Left hindlimb (tissue), 1 donor: Measurements from ENCODE around the gene PHF21A.
"Not testable (repeated sequence)": the region's sequence is repeated elsewhere in the genome, so short reads cannot be mapped to it uniquely, and the experiment has no call there.

ENCODE experiments used
- DNase-seq: peaks from one replicate; pipeline ENCODE4 v3.0.0-alpha.2; 2018

PHF21A gene

GRCh38 chr11:45900175-45900800 lies 221.0 kb downstream of the PHF21A start:
- DNase-seq: not testable (repeated sequence)

GRCh38 chr11:45899448-45900174 lies 221.6 kb downstream of the PHF21A start:
- peak; percentile 93 for DNase-seq

- no peak for DNase-seq
Observed at GRCh38 chr11:45899086-45899447, 222.2 kb downstream of the PHF21A start.

DNA sequence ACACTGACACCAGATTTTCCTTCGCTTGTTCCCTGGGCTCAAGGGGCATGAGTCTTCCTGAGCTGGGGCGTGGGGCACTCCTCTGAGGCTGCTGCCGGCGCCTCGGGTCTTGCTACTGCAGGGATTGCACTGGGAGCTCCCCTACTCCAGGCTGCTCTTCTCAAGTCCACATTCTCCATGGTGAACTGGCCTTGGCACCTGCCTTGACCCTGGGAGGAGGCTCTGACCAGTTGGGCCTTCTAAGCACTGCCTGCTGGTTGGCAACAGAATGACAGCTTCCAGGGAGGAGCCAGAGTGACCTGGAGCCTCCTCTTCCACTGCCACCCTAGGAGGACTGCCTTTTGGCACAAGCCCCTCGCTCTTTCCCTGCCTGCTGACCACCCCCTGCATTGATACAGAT lies 223.7 kb downstream of the PHF21A start:
- DNase-seq: no peak

- peak; percentile 75 for DNase-seq
Observed at GRCh38 chr11:45896422-45896984, 224.8 kb downstream of the PHF21A start.

DNA sequence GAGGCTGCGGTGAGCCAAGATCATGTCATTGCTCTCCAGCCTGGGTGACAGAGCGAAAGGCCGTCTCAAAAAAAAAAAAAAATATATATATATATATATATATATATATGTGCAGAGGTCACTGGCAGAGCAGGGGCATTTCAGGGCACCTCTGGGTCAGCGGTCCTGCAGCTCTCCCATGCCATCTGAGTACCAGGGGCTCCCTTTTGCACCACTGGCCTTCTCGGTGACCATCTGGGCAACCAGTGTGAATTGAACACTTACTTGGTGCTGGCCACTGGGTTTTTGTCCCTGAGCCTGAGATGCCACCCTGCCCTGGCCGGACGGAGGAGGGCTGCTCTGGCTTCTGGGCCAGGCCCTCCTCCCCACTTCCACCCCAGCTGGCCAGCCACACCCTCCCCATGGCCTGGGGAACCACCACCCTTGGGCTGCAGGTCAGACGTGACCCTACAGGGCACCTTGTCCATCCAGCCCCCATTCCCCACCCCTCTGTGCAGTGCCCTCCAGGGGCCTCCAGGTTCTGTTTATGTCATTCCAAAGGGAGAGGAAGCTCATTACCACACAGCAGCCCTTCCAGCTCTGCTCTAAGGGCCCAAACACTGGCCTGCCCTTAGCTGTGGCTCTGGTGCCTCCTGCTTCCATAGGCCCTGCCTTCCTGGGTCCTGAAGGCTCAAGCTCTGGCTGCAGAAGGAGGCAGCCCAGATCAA lies 225.5 kb downstream of the PHF21A start:
- no peak for DNase-seq

DNA sequence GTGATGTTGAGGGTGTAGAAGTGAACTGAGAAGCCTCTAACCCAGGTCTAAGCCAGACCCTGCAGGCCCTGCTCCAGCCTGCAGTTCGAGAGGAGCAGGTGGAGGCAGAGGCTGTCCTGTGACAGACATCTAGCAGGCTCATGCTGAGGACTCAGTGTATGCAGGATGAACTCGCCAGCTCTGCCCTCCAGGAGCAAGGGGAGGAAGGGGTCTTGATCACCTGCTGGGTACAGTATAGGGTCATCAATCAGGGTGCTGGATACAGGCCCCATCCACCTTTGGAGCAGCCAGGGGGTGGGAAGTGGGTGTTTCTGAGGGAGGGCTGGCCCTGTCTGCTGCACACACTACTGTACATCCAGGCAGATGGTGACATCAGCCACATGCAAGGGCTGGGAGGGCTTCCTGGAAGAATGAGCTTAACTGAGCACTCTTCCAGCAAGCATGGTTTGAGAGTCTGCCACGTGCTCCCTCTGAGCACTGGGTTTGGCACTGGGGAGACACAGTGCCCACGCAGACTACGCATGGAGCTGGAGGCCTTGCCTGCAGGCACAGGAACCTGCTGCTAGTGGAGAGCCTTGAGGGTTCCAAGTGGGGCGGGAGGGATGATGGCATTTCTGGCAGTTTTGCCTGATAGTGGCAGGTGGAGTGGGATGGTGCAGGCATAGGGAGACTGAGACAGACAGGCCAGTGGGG lies 226.6 kb downstream of the PHF21A start:
- no peak for DNase-seq

- no peak for DNase-seq
Observed at GRCh38 chr11:45892856-45893255, 228.4 kb downstream of the PHF21A start.

DNA sequence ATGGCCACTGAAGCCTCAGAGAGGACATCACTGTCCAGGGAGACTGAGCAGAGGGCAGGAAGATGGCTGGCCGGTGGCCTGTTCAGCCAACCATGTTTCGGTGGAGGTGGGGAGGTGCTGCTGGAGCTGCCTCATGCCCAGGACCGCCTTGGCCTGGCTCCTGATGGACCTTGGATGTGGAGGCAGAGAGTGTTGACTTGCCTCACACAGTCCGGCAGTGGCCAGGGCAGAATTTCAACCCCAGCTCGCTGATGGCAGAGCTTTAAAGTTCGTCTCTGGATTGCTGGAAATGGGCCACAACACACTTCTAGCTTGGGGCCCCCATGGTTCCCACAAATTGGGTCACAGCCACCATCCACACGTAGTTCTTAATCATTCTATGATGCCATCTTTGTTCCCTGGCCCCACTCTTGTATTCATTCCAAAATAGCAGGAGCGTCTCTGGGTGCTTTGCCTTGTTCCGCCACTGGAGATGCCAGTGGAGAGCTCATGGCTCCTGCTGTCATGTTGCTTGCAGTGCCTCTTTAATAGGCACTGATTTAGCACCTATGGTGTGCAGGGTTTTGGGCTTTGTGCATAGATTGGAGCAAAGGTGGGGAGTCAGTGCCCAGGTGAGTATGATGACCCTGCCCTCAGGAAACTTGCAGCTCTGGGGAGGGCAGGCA lies 230.2 kb downstream of the PHF21A start:
- DNase-seq: no peak

DNA sequence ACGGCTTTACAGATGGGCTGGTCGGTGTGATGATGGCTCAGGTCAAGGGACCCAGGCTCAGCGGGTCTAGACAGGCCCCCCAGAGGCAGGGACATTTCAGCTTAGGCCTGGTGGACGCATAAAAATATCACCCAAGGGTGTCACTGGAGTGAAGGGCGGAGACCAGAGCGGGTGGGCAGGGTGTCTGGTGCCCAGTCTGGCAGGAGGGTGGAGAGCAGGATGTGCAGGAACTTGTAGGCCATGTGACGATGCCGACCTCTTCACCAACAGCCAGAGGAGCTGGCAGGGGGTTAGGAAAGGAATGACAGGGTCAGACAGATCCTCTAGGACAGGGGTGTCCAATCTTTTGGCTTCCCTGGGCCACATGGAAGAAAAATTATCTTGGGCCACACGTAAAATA lies 231.3 kb downstream of the PHF21A start:
- DNase-seq: no peak

DNA sequence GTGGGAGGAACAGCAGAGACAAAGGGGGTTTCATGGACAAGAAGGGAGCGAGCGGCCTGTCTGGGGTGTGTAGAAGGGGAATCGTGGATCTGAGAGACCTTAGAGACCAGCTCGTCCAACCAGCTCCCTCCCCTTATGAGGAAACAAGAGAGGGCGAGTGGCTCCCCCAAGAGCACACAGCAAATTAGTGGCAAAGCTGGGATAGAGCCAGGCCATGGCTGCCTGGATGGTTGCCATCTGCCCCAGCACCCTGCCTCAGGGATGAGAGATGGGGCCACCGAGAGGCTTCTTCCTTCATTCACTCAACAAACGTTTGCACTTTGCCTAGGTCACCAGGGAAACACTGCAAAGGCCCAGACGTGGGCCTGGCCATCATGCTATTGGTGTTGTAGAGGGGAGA lies 231.7 kb downstream of the PHF21A start:
- no peak for DNase-seq

GRCh38 chr11:45887587-45887986 lies 233.7 kb downstream of the PHF21A start:
- no peak for DNase-seq

DNA sequence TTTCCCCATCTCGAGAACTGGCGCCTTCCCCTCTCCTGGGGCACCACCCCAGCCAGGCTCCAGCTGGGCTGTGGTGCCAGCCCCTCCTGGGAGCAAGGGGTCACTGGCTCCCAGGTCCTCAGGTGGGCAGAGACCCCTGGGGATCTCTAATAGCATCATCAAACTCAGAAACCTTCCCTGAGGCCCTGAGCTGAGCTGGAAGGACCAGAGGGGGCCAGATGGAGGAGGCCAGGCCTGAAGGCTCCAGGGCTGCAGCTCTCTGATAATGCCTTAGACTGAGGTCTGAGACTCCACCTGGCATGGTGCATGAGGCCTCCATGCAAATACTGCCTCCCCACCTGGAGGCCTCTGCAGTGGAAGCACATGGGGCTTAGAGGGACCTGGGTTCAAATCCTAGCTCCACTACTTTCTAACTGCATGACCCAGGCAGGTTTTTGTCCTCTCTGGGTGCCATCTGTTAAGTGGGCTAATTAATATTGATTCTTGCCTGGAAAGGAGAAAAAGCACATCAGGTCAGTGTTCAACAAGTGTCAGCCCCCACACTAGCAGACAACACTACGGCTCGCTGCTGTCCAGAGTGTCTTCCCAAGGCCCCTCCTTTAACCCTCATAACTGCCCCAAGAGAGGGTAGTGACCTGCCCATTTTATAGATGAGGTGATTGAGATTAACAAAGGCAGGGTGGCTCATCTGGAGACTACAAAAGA lies 234.3 kb downstream of the PHF21A start:
- DNase-seq: no peak

GRCh38 chr11:45885921-45886721 lies 235.1 kb downstream of the PHF21A start:
- DNase-seq: no peak

DNA sequence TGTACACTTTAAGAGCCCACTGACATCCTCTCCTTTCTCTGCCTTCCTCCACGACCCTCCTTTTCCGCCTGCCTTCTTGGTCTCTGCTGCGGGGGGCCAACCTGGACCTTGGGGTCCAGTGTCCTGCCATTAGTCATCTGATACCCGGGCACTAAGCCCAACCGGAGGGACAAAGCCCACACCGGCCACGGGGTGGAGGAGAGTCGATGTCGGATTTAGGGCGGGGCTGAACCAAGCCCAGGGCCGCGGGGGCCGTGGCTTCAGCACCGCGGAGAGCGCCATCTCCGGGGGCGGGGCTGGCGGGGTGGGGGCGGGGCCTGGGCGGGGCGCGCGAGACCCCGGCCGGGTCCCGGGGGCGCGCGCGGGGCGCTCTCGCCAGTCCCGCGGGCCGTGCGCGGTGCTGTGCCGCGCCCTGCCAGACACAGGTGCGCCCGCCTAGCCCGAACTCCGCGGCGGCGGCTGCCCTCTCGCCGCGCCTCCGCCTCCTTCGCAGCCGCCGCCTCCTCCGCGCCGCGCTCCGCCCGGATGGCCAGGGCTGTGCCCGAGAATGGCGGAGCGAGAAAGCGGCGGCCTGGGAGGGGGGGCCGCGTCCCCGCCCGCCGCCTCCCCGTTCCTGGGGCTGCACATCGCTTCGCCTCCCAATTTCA lies 235.9 kb downstream of the PHF21A start, which contains the start of gene MAPK8IP1:
MAPK8IP1 (plus strand) TSS at position 378 of the 647 bp plus-strand sequence; CDS start at position 548, 170 bp downstream.
- peak; percentile 65 for DNase-seq

DNA sequence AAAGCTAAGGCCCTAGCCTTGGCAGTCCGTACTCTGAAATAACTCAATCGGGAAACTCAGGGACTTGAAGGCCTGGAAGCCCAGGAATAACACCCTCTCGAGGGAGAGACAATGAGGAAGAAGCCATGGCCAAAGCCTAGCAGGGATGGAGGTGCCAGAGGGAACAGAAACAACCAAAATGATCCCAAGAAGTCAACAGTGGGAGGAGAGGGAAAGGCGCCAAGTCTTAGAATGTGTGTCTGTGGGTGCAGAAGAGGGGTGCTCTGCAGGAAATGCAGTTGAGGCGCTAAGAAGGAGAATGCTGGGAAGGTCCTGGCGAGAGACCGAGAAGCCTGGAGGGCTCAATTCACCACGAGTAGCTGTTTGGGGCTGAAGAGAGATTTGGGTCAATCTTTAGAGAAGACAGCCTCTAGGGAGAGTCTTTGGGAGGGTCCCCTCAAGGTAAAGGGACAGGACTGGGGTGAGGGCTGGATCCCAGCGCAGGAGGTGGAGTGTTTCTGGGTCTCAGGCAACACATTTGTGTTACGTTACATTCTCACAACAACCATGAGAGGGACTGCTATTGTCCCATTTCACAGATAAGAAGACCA lies 236.6 kb downstream of the PHF21A start:
- DNase-seq: no peak
